Right lobe of liver (tissue), 4 donors: ENCODE measurements around the gene MCM10.

ENCODE experiments used
- POLR2A ChIP-seq: fragments of 450-650 bp; IDR thresholded peaks from one replicate; pipeline ENCODE4 v1.6.1; 2017; ENCODE audit warnings: antibody characterized with exemption, mild to moderate bottlenecking
- TF ChIP-seq, protein P1 (sequence below), 4 donors: fragments of 200-600 bp in 3 of 4; fragments of 450-650 bp in 1 of 4; IDR thresholded peaks; one replicate each; pipeline versions ENCODE4 v1.5.1 to v1.8.0; 2016 to 2022; ENCODE audit warnings: antibody characterized with exemption in 4 of 4, mild to moderate bottlenecking in 2 of 4
- donor health status: DM: no; HTN: no; CAD: no.
- donor health status: DM: no; HTN: no; CAD: no.
- donor health status: DM: no; HTN: yes; CAD: no.

DNA sequence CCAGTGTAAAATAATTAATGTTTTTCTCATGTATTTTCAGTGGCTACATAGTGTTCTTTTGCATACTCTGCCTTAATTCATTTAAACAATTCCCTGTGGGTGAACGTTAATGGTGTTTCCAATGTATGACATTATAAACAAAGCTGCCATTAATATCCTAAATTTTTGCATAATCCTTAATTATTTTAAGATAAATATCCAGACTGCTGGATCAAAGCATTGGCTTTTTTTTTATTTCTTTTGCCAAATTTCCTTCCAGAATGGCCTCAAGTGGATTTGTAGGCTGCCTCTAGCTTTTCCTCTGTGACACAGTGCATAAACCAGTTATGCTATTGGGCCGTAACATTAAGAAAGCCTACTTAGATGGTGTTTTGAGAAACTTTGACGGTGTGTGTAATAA is 29.5 kb downstream of the MCM10 start:
- TF ChIP-seq, protein P1, sequence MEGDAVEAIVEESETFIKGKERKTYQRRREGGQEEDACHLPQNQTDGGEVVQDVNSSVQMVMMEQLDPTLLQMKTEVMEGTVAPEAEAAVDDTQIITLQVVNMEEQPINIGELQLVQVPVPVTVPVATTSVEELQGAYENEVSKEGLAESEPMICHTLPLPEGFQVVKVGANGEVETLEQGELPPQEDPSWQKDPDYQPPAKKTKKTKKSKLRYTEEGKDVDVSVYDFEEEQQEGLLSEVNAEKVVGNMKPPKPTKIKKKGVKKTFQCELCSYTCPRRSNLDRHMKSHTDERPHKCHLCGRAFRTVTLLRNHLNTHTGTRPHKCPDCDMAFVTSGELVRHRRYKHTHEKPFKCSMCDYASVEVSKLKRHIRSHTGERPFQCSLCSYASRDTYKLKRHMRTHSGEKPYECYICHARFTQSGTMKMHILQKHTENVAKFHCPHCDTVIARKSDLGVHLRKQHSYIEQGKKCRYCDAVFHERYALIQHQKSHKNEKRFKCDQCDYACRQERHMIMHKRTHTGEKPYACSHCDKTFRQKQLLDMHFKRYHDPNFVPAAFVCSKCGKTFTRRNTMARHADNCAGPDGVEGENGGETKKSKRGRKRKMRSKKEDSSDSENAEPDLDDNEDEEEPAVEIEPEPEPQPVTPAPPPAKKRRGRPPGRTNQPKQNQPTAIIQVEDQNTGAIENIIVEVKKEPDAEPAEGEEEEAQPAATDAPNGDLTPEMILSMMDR (IDR thresholded peaks at IDR 0.05): no peak
- no peak for TF ChIP-seq POLR2A
